Measurements from ENCODE around the gene NOXRED1.

NOXRED1 gene

DNA sequence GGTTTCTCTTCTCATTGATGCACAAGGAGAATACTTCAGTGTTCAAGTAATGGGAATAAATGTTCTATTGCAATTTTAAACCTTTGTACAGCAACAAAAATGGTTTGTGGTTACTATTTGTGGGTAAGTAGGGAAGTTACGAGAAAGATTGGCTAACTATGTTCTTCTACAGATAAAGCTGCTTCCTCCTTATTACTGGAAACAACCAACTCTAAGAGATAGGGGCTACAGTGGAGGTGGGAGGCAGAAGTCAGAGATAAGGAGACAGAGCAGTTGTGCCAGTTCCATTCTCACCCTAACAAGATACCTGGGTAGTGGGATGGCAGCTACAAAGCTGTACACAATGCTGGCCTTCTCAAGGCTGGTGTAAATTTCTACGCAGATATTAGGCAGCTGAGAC lies 16.2 kb downstream of the NOXRED1 start:
- DNase-seq (ENCODE audit: low read depth, low spot score): no peak

DNA sequence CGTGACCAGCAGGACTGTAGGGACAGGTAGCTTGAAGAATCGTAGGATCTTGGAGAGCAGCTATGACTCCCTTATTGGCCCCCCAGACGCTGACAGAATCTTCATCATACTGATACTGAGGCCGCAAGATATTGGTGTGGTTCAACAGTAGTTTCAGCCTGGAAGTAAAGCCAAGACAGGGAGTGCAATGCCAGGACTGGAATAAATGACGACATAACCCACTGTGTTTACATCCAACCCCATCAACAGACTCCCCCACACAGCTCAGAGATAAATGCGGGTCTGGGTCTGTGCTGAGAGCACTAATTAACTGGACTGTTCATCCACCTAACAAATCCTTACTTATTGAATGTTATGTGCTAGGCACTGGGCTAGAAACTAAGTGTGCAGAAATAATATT lies 16.6 kb downstream of the NOXRED1 start:
- DNase-seq (ENCODE audit: low read depth, low spot score): no peak

DNA sequence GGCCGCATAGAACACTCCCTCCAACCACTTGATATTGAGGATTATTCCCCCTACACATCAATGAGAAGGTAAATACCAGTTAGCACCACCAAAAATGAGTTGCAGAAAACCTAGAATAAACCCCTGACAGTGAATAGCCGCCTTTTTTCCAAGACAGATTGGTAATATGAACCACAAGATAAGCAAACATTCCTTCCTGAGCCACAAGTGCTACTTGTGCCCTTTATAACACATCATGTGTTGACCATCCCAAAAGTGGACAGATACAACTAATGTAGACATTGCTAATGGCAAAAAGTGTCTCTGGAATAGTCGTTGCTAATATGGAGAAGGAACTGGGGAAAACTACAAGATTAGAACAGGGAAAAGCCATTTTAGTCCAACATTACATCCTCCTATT lies 17.2 kb downstream of the NOXRED1 start:
- no peak for DNase-seq (ENCODE audit: low read depth, low spot score)

DNA sequence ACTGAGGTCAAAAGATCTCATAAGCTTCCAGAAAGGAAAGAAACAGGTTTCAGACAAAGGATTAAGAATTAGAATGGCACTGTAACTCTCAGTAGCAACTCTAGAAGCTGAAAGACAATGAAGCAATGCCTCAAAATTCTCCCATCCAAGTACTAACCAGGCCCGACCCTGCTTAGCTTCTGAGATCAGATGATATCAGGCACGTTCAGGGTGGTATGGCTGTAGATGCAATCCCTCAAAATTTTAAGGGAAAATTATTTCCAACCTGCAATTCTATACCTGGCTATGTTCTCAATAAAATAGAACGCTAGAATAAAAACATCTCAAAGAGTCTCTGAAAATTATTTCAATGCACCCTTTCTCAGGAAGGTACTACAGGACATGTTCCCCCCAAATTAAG lies 19.6 kb downstream of the NOXRED1 start:
- DNase-seq (ENCODE audit: low read depth, low spot score): no peak

DNA sequence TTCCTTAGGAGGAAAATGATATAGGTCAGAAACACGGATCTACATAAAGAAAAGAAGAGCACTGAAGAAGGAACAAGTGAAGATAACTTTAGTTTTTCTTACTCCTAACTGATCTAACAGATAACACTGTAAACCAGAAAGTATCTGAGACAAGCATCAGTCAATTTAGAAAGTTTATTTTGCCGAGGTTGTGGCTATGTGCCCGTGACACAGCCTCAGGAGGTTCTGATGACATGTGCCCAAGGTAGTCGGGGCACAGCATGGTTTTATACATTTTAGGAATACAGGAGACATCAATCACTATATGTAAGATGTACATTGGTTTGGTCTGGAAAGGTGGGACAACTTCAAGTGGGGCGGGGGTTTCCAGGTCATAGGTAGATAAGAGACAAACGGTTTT lies 23.1 kb downstream of the NOXRED1 start:
- no peak for DNase-seq (ENCODE audit: low read depth, low spot score)

DNA sequence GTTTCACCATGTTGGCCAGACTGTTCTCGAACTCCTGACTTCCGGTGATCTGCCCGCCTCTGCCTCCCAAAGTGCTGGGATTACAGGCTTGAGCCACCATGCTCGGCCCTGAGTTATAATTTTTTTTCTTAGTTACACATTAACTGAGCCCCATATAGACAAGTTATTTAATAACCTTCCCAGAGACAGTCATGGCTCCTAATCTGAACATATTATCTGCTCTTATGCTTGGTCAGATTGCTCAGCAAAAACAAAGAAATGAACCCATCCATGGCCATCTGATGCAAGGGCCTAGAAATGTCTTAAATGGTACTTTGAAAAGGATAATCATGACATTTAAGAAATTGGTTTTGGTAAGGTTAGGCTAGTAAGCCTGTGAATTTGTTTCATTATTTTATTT lies 33.1 kb downstream of the NOXRED1 start:
- no peak for DNase-seq (ENCODE audit: low read depth, low spot score)

DNA sequence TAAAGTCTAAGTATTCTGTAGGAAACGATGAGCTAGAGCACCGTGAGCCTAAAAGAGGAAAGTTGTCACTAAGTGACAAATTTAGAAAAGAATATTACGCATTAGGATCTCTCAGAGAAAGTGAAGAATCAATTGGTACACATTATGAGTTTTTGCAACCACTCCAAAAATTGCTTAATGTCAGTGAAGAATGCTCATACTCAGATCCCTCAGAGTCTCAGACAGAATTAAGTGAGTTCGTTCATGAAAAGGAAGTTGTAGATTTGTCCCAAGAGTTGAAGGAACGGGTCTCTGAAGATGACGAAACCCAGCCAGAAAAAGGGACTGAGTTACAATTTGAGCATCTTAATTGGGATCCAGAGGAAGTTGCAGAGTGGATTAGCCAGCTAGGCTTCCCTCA lies 44.6 kb downstream of the NOXRED1 start:
- no peak for DNase-seq (ENCODE audit: low read depth, low spot score)

DNA sequence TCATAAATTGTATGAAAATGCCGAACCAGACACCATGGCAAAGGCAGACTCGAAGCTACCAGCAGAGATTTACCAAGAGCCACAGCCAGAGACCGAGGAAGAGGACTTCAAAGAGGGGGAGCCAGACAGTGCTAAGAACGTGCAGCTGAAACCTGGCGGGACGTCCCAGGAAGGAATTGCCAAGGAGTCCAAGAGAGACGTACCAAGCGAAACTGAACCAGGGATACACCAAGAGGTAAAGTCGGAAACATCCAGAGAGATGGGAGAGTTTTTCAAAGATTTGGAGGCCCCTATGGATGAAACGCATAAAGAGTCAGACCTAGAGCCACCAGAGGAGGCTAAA lies 45.9 kb downstream of the NOXRED1 start:
- no peak for DNase-seq (ENCODE audit: low read depth, low spot score)

DNA sequence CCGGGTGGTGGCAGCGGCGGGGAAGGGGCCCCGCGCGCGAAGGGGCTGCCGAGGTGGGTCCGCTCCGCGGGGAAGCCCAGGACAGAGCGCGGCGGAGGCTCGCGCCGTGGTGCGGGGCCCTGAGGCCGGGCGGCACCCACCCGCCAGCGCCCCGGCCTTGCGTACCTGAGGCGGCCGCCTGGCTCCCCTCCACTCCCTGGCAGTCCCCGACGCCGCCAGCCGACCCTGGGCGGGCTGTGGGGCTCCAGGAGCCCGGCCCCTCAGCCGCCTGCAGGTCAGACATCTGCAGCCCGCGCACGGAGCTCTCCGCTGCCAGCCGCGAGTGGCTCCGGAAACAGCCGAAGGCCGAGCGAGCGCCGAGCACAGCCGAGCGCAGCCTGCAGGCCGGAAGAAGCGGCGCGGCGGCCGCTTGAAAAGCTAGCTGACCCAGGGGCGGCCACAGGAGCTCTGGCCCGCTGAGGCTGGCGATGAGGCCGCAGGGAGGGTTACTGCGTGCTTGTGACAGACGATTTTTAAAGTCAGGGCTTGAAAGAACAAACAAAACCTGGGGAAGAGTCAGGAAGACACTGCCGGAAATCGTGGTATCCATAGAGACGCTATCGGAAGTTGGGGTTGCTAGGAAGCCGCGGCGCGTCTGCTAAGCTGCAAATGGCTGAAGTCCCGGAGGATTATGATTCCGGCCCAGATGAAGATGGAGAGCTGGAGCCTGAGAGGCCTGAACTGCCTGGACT lies 46.4 kb downstream of the NOXRED1 start, which contains the start of the genes SAMD15 and TMED8:
Gene SAMD15, plus strand, starts transcription at position 609 of the 731 bp plus-strand sequence. Its CDS starts 40 bp downstream, at position 649.
Gene TMED8, minus strand, starts transcription at position 324 of the 731 bp plus-strand sequence. Its CDS starts 41 bp downstream, at position 283.
- DNase-seq (ENCODE audit: low read depth, low spot score): peak; percentile 67

DNA sequence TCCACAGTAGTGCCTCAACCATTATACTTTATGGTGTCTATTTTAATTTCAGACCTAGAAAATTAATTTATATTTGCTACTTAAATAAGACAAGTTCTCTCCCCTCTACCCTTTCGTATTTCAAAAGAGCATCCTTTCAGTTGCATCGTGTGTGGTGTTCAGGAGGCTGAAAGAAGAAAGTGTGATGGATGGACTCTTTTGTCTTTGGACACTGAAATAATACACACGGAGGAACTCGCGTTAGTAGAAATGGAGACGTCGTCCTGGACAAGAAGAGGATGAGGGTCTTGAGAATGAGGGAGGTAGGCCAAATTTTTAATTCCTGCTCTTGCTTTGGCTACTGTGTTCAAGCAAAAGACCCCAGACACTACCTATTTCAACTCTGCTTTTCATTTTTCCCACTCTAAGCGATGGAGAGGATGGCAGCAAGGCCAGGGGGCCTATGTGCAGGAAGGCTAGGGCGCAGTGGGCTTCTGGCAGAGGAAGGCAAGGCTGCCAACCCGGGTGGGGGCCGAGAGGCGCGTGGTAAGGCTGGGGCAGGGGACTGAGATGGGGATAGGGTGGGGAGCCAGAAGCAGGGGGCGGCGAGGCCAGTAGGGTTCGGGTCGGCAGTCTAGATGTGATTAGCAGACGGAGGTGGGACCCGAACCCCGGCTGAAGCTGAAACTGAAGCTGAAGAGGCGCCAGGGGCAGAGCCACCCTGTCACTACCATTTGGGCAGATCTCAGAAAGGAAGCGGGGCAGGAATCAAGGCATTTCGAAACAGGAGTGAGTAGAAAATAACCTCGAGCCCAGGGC lies 47.2 kb downstream of the NOXRED1 start:
- DNase-seq (ENCODE audit: low read depth, low spot score): no peak

DNA sequence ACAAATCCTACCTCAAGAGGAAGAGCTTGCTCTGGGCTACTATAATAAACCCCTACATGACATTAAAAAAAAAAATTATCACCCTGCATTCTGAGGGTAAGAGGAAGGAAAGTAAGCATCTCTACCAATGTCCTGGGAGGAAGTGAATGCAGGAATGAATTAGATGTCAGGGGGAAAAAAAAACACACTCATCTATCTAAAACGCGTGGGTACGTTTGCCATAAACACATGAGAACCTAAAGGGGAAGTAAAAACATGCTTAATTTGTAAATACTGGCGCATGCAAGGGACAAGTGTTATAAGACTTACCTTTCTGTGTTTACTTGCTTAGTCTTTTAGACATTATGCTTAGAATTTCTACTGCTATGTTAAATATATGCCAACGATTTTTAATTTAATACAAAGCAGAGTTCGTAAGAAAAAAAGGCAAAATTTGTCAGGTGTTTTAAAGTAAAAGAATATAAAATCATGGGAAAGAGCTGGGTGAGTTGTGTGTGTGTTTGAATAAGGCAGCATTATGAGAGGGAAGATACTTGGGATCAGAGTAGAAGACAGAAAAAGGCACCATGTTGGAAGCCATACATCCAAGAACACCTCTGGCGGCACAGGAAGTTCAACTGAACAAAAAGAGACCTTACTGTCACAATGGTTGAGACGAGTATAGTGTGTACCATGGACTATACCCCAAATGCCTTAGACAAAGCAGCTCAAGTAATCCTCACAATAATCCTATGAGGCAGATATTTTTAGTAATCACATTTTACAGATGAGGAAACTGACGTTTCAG lies 48.0 kb downstream of the NOXRED1 start:
- no peak for DNase-seq (ENCODE audit: low read depth, low spot score)

DNA sequence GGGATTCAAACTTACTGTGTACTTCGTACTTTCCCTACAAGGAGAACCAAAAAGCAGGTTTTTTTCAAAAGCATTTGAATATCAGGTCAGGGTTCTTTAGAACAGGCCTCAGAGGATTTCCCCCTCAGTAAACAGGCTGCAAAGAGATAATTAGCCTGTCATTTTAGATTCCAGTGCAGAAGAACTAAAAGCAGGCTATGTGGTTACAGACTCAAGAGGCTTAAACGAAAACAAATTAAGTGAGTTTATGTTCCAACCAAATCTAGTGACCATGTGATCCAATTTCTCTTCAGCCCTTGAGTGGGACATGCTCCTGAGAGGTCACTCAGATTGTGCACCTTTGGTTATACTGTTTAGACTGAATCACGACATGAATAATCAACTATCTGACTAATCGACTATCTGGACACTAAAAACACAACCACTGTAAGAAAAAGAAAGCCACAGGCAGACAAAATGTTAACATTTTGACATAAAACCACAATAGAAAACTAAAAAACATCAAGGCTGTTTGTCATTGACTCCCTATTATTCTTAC lies 51.0 kb downstream of the NOXRED1 start:
- DNase-seq (ENCODE audit: low read depth, low spot score): no peak

DNA sequence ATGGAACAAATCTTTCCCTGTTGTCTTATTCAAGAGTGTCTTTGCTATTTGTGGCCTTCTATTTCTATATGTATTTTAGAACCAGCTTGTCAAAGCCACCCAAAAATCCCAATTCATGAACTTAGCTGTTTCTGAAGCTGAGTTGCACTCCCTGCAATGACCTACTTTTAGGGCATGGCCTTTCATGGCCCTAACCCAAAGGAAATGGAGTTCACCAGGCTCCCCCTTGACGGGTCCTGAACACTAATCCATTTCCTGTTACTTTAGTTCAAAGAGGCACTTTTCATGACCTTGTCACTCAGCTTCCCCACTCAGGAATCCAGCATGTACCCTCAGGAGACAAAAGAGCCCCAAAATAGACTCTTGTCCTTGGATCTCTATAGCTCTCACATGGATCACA lies 54.0 kb downstream of the NOXRED1 start:
- no peak for DNase-seq (ENCODE audit: low read depth, low spot score)

DNA sequence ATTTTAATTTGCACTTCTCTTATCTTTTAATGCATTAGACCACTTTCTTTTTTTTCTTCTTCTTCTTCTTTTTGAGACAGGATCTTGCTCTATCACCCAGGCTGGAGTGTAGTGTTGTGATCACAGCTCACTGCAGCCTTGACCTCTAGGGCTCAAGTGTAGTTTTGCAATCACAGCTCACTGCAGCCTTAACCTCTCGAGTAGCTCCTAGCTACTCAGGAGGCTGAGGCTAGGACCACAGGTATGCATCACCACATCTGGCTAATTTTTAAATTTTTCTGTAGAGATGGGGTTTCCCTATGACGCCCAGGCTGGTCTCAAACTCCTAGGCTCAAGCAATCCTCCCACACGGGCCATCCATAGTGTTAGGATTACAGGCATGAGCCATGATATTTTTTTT lies 59.2 kb downstream of the NOXRED1 start:
- no peak for DNase-seq (ENCODE audit: low read depth, low spot score)

DNA sequence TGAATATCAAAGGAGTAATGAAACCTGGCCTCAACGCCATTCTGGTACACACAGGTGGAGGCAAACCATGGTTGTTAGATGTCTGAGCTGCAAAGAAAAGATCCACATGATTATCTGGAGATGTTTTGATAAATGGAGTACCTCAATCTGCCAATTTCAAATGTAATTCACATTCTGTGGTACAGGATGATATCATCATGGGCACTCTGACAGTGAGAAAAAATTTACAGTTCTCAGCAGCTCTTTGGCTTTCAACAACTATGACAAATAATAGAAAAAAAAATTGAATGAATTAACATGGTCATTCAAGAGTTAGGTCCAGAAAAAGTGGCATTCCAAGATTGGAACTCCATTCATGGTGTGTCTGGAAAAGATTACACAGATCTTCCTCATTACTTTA lies 63.7 kb downstream of the NOXRED1 start:
- DNase-seq (ENCODE audit: low read depth, low spot score): no peak

DNA sequence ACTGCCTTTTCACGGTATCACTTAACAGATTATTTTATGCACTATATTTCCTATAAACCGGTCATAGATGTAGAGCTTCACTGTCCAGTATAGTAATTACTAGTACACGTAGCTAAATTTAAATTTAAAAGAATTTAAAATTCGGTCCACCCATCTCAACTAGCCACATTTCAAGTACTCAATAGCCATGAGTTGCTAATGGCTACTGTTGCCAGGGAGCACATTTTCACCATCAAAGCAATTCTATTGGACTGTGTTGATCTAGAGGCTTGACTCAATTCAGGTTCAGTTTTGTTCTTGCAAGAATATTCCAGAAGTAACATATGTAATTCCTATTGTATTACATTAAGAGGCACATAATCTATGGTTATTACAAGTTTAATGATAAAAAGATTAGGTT lies 66.4 kb downstream of the NOXRED1 start:
- no peak for DNase-seq (ENCODE audit: low read depth, low spot score)

DNA sequence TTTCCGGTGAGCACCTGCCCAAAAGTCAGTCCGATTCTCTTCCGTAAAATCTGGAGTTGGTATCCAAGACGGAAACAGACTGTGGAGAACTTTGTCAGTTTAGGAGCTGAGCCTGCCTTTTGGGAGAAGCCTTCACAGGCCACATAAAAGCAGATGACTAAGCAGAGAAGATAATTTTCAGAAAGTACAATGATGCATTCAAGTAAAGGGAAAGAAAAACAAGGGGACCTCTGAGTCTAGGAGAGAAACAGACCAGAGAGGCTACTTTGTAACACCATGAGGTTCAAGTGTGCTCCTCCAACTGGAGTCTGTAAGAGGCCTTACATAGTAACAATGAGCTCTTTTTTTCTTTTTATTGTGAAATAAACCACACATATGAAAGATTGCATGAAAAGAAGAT lies 67.5 kb downstream of the NOXRED1 start:
- no peak for DNase-seq (ENCODE audit: low read depth, low spot score)

DNA sequence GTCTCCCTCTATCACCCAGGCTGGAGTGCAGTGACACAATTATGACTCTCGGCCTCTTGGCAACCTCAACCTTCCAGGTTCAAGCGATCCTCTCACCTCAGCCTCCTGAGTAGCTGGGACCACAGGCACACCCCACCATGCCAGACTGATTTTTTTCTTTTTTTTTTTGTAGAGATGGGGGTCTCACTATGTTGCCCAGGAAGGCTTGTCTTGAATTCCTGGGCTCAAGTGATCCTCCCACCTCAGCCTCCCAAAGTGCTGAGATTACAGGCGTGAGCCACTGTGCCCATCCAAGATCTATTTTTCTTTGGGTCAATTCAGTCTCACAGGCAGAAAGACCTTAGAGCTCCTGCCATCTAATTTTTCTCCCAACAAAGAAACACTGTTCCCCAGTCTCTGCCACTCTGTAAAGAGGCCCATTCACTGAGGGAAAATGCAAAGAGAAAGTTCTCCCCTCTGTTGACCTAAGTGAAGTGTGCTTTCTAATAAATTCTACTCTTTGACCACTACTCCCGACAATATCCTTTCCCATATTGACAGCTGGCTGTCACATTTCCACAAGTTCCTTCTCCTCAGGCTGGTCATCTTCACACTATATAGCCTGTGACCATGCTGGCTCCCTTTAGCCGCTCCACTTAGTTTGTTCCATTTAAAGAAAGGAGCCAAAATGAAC lies 69.7 kb downstream of the NOXRED1 start:
- no peak for DNase-seq (ENCODE audit: low read depth, low spot score)

DNA sequence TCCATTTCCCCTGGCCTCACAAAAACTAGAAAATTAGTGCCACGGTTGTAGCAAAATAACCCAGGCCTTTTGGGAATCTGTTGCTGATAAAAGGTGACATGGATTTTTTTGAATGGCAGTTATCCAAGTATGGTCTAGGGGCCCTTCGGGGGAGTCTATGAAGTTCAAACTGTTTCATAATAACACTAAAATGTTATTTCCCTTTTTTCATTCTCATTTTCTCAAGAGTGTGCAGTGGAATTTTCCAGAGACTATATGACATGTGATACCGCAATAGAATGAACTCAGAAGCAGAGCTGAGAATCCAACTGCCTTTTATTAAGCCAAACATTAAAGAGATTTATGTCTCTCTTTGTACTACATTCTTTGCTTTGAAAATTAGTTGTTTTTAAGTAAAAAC lies 75.6 kb downstream of the NOXRED1 start:
- DNase-seq (ENCODE audit: low read depth, low spot score): no peak

DNA sequence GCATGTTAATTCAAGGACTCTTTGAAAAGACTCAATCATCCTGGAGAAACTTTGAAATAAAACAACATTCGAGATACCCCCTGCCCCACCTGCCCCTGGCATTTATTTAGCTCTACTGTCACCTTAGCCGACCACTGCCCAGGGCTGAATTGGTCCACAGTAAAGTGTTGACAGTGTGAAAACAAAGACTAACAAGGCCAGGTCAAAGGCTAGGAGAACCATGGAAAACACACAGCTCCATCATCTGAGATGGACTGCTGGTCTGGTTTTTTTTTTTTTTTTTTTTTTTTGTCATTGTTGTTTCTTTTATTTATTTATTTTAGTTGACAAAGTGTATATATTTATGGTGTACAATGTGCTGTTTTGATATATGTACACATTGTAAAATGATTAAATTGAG lies 76.8 kb downstream of the NOXRED1 start:
- DNase-seq (ENCODE audit: low read depth, low spot score): no peak

DNA sequence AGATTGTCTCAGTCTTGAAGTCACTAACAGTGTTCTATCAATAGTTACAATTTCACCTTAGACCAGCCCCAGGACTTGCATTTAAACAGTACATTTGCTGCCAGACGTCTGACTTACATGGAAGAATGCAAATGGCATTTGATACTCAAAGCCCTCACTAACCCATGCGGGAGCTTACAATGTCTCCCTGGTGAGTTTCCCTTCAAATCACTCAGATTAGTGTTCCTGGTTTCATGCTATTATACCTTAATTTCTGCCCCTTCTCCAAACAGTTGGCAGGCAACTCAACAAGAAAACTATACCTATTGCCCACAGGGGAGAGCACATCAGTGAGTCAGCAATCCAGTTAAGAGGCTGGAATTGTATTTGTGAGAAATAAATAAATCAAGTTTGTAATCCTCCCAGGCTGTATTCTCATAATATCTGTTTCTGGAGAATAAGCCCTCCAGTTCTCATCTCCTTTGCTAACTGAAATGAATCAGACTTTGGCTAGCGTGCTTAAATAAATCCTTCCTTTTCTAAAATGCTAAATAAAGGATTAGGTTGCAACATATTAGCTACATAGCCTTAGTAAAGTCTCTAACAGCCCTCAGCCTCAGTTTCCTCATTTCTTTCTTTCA lies 78.8 kb downstream of the NOXRED1 start:
- no peak for DNase-seq (ENCODE audit: low read depth, low spot score)
